Effector CD4-positive, alpha-beta T cell (primary cell): Measurements from ENCODE around the gene SLC38A1.
"Not testable (repeated sequence)": the region's sequence is repeated elsewhere in the genome, so short reads cannot be mapped to it uniquely, and the experiment has no call there.

Source experiments
- DNase-seq: peaks from one replicate; pipeline ENCODE4 v3.0.0-alpha.2; 2020

The SLC38A1 gene

DNA sequence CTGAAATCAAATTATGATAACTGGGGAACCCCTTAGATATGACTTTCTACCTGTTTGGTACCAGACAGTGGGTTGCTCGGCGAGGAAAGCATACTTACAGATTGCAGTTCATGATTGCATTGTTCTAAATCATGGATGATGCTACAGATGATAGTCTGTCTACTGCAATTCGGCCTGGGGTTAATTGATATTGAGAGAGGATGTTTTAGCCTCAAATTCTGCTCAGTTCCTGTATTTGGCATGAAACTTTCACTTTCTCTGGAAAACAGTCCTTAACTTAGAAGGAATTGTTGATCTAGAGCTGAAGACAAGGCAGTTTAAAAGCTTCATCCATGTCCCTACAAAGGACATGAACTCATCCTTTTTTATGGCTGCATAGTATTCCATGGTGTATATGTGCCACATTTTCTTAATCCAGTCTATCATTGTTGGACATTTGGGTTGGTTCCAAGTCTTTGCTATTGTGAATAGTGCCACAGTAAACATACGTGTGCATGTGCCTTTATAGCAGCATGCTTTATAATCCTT, 106.2 kb downstream of the SLC38A1 start:
- not testable (repeated sequence) for DNase-seq

DNA sequence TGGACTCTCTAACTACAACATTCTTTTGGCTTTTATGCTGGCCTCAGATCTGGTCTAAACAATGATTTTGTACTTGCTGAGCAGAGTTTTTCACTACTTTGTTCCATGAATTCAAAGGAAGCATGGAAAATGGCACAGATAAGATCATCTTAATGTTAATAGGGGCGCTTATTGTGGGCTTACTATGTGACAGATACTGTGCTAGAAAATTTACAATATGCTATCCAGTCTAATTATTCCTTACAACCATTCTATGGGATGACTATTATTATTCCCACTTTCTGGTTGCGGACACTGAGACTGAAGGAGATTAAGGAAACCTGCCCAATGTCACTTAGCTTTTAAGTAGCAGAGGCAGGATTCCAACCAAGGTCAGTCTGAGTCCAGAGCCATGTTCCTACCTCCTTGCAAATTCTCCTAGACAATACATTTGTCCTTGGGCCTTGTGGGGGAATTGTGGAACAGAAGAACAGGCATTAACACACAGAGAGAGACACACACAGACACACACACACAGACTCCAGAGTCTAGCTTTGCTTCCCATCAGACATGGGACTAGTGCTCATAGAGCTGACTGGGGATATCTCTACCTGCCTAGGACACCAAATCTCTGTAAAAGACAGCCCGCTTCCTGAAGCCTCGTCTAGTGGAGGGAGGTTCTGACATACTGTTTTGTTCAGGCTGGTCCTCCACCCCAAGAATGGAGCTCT, 107.7 kb downstream of the SLC38A1 start:
- no peak for DNase-seq

DNA sequence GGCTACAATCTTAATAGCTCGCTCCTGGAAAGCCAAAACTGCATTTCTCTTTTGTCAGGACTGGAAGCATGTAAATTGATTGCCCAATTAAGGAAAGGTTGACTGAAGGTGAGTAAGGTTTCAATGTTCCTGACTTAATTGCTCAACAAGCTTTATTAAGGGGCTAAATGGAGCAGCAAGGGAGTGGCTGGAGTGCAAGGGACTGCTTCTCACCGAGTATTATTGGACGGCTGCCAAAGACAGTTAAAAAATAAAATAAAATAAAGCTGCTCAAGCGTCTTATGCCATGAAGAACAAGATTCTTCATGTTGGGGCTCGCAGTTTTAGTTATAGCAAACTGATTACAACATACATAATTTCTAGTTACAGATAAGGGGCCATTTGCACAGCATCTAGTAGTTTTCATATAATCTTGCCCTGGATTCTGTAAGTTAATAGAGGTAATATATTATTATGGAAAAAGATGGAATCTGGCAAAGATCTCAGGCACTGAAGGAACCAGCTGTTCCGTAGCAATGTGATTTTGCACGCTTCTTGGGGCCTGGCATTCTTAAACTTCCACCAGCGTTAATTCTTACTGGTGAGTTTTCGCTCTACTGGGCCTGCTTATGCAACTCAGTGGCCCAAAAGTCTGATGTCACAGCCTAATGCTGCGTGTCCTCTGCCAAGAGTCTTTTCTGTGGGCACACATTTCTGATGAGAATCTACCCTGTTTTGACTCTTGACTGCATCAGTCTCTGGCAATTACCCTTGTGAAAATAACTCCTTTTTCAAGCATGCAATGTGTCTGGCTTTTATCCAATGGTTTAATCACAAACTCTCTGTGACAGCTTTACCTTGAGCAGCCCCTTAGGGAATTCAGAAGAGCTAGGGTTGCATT, 108.5 kb downstream of the SLC38A1 start:
- no peak for DNase-seq

DNA sequence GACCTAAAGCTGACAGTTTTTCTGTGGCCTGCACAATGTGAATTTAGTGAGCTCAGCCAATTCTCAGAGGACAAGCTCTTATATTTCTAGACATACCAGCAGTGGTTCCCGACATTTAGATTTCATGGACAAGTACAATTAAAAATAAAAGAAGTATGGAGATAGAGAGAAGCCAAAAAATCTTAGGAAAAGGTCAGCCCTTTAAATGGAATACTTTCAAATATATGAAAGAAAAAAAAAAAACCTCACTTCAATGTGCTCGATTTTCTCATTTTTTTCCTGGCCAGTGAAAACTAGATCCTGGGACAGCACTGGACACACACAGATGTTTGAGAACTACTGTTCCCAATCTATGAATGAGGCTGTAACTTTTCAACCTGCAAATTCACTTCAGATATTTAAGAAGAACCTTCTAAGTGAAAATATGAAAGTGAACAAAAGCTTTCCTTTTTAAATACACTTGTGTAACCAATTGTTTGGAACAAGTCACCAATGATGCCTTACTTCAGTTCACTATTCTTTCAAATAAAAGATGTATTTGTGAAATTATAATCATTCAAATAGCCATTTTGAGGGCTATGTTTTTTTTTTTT, 109.4 kb downstream of the SLC38A1 start:
- DNase-seq, result no peak

DNA sequence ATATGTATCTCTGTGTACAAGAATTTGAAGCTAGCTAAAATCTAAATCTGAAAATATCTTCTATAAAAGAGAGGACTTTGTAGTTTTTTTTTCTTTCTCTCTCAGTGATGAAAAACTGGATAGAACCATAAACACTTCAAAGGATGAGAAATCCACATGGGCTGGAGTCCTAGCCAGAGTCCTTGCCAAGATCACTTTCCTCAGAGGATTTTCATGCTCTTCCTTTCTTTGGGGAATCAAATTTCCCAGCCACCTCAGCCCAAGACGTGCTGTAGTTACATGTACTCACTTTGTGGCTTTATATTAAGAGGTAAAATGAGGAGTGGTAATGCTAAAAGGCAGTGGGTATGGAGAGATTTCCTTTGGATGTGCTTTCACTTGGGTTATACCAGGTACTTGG, 110.3 kb downstream of the SLC38A1 start:
- DNase-seq, result no peak

DNA sequence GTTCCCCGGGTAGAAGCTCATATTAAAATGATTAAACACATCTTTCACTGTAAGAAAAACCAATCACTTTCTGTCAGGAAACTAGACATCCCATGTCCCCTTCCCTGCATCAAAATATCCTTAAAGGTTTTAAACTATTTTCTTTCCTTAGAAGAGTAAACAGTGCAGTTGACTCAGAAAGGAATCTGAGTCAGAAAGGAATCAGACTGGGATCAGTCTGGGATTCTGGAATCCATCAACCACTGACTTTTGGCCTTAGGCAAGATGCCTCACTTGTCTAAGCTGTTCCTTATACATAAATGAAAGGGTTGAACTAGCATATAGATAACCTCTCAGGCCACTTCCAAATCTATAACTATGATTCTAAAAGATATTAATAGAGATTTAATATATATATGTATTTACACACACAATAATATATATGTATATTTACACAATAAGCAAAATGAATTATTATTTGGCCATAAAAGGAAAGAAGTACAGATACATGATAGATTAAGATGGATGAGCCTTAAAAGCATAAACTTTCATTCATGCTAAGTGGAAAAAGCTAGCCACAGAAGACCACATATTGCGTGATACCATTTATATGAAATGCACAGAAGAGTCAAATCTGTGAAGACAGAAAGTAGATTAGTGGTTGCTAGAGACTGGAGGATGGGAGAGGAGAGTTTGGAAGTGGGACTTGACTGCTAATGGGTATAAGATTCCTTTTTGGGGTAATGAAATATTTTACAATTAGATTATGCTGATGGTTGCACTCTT, 114.4 kb downstream of the SLC38A1 start:
- no peak for DNase-seq

DNA sequence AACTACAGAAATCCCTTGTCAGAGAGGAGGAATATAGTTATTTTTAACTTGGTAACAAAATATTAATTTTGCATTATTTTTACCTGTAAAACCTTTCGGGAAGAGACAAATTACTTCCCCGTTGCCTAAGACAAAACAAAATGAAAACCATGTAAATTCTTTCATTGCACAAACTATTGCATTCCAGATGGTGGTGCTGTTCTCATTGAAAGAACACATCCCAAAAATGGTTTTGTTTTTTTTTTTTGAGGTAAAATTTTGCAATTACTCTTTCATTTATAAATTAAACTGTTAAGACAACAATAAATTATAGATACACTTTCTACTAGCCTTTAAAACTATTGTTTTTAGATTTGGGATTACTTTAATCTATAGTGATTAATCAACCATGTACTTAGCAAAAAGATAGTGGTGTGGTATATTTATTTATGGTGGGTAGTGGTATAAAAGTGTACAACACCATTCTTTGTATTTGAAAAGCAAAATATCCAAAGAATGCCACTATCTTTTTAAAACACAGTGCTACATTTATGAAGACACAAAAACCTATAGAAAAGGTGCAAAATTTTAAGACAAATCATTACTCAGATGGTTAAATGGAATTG, 115.5 kb downstream of the SLC38A1 start:
- DNase-seq, result no peak

DNA sequence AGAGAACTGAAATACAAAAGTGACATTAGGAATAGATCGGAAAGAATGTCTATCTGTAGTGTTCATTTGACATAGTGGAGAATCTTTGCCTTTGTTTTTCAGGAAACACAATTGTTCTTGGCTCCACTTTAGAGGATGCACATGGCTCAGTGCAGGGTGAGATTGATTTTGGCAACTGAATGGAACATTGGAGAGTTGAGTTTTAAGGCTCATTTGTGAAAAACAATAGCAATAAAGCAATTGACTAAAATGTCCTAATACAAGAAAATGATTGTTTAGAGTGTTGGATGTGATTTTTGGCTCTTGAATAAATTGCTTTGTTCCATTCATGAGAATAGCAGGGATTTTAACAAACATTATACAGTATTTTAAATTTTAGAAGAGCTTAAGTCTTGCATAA, 116.4 kb downstream of the SLC38A1 start:
- no peak for DNase-seq

DNA sequence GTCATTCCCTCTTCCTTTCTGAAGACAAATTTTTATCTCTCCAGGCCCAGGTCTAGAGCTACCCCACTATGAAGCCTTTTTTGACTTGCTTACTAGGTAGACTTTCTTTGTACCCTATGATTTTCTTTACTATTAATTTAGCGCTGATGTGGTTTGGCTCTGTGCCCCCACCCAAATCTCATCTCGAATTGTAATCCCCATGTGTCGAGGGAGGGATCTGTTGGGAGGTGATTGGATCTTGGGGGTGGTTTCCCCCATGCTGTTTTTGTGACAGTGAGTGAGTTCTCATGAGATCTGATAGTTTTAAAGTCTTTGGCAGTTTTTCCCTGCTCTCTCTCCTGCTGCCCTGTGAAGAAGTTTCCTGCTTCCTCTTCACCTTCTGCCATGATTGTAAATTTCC, 118.1 kb downstream of the SLC38A1 start:
- no peak for DNase-seq

DNA sequence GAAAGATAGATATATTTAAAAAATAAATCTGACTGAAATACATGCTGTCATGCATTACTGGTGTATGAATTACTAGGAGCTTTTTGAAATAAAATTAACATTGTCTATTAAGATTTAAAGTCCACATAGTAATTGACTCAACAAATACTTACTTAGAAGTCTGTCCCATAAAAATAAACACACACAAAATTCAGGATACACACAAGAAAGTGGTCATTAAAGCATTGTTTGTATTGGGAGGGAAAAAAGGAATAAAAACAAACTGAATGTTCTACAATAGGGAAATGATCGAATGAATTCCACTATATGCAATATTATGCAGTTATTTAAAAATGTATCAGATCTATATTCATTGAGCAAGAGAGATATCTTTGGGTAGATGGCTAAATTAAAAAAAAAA, 118.9 kb downstream of the SLC38A1 start:
- no peak for DNase-seq

DNA sequence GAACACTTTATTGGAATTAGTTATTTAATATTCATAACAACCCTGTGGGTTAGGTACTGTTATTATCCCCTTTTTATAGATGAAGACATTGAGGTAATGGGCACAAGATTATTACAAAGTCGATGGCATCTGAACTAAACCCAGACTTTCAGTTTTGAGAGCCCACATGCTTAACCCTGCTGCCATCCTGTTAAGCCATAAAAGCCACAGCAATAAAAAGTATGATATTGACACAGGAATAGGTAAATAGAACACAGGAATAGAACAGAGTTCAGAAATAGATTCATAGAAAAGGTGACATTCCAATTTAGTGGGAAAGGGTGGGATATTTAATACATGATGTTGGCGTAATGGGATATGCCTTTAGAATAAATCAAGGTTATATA, 119.8 kb downstream of the SLC38A1 start:
- no peak for DNase-seq

DNA sequence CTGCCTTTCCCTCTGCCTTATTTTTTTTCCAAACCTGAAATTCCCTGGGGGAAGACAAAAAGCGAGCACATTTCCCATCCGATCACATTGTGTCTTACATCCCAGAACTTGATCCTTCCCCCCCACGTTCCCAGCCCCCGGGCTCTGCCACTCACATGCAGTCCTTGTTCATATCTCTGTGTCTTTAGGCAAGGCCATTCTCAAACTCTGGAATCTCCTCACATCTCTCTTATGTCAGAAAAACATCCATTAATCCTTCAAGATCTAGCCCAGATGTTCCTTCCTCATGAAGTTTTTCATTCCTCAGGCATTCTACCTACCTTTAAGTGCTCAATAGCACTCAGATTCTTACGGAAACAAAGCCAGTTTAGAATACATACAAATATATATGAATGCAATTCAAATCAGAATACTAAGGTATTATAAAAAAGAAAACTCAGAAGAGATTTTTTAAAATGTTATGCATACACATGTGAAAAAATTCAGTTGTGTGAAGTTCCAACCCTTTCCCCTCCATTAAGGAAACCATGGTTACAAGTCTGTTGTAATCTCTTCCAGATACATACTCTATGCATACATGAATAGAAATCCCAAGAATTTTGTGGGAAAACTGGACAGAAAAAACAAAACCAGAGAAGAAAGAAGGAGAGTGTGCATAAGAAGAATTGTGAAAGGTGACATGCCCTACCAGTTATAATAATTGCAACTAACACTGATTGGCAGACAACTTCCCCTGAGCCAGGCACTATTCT, 120.3 kb downstream of the SLC38A1 start:
- no peak for DNase-seq

DNA sequence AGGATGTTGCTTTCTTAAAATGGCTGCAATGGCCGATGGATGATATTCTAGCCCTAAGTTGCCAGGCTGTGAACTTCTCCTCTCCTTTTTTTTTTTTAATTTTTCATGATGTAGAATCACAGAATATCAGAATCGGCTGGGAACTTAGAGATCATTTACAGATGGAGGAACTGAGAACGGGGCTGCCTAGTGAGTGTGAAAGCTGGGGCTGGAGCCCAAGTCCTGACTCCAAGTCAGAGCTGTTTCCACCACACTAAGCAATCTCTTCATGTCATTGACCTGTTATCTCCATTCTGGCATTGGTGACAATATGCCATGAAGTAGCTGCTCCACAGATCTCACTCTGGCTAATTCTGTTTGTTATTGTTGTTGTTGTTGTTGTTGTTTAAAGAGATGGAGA, 121.7 kb downstream of the SLC38A1 start:
- DNase-seq, result no peak

DNA sequence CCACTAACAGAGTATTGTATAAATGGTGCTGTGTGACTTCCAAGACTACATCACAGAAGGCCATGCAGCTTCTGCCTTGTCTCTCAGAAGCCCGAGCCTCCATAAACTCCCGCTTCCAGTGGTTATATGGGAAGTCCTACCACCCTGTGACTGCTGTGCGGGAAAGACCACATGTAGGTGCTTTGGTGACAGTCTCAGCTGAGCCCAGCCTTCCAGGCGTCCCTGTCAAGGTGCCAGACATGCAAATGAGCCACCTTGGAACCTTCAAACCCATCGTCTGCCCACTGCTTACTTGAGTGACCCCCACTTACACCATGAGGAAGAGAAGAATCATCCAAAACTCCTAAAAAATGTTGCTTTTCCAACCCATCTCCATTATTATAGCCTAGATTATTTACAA, 123.0 kb downstream of the SLC38A1 start:
- no peak for DNase-seq

DNA sequence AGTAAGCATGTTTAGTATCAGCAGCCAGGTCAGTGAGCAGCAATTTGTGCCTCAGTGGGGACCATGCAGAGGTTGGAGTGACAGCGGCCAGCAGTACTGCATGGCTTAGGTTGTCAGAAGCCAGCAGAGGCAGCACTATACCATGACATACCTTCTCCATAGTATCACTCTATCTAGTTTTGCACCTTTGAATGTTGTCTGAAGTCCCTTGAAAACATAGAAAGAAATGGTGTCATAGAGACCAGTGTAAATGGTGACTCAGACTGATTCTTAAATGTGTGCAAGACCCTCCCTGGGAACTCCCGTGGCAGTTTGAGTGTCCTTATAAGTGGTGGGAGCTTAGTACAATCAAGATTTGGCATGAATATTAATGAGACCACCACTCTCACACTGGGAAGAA, 124.4 kb downstream of the SLC38A1 start:
- no peak for DNase-seq

DNA sequence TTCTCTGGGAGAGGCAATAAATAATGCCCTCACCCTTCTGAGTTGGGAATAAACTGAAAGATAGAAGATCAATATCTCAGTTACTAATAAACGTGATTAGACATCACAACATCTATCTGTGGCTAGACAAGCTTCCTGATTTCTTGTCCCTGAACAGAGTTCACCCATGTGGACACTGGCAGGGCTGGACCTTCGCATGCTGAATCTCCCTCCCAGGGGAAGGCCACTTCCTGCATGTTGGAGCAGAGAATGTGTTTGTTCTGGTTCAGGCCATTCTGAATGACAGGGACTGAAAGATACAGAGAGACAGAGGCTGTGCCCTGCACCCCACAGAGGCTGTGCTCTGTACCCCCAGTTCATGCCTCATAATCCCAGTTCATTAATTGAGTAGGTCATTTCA, 132.6 kb downstream of the SLC38A1 start:
- no peak for DNase-seq

DNA sequence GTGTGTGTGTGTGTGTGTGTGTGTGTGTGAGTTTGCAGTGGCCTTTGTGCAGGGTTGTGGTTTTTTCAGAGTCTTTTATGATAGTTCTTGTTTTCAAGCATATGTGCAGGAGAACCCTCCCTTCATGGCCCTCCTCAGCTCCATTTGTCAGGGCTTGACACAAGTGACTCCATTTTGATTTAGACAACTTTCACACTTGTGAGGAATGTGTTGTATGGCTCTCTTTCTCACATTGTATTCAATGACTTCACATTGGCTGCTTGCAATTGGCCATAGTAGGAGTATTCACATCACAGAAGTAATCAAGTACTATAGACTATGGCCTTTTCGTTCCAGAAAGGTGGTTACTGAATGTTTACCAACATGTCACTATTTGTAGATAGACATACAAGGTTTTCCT, 133.1 kb downstream of the SLC38A1 start:
- DNase-seq, result no peak

DNA sequence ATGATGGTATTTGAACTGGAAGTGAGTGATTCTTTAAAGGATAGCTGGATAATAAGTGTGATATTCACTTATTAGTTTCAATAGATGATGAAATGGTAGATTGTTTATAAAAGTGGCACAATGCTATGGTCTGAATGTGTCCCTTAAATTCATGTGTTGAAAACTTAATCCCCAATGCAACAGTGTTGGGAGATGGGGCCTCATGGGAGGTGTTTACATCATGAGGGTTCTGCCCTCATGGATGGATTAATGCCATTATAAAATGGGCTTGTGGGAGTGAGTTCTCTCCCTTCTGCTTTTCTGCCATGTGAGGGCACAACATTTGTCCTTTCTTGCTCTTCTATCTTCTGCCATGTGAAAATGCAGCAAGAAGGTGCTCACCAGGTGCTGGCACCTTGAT, 134.0 kb downstream of the SLC38A1 start:
- no peak for DNase-seq

DNA sequence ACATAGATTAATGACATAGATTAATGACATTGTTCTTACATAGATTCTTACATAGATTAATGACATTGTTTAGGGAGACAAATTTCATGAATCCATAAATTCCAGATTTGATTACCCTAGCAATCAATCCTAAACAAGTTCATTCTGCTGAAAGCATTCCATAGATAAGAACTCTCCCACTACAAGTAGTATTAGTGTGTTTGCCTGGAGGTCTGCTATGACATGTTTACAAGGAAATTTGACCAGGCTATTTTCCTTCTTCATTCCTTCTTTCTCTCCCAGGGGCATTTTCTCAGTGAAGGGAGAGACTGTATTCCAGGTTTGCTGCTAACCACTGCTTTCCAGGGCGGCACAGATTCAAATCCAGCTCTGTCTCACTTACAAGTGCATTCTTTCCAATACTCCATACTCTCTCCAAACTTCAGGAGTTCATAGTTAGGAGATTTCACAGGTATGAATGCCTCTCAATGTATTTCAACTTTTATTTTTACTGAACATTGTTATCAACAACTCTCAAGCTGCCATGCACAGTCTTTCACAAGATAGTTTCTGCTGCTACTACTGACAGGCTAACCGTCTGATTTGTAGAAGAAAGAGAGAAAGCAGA, 134.5 kb downstream of the SLC38A1 start:
- no peak for DNase-seq

DNA sequence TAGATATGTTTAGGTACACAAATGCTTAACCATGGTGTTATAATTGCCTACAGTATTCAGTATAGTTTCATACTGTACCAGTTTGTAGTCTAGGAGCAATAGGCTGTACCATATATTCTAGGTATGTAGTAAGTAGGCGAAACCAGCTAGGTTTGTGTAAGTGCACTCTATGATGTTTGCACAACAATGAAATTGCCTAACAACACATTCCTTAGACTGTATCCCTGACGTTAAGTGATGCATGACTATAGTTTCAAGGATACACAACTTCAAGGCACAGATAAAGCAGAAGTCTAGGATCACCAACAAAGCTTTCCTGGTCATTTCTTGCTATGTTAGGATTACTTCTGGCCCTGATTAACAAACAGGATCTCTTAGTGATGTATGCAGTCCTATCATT, 135.1 kb downstream of the SLC38A1 start:
- DNase-seq, result no peak
